ENCODE results near the gene INTS15.
A peak's percentile ranks its signal among the peaks of the same experiment; 100 is the strongest.

INTS15 gene

GRCh38 chr7:6640246-6640721 lies 50.5 kb downstream of the INTS15 start:
- Mint-ChIP-seq H3K4me1 (ENCODE audit: low read depth) (peaks cover 27% of the 10 kb centered on the region), H3K36me3 (ENCODE audit: low read depth) (peaks cover 44% of the 10 kb centered on the region), H3K9me3 (no peaks in the 10 kb centered on the region), H3K4me3 (no peak overlapping the region), H3K27me3 (no peaks in the 10 kb centered on the region), H3K27ac (peak overlapping the region; percentile 13)

GRCh38 chr7:6641305-6642035 lies 51.6 kb downstream of the INTS15 start:
- H3K4me1 Mint-ChIP-seq (ENCODE audit: low read depth): peaks cover 27% of the 10 kb centered on the region
- H3K9me3 Mint-ChIP-seq: no peaks in the 10 kb centered on the region
- peaks cover 50% of the 10 kb centered on the region for H3K36me3 Mint-ChIP-seq (ENCODE audit: low read depth)
- no peak overlapping the region for H3K4me3 Mint-ChIP-seq
- H3K27ac Mint-ChIP-seq: no peak overlapping the region
- no peaks in the 10 kb centered on the region for H3K27me3 Mint-ChIP-seq

- Mint-ChIP-seq H3K9me3 (no peaks in the 10 kb centered on the region), H3K36me3 (ENCODE audit: low read depth) (peaks cover 52% of the 10 kb centered on the region), H3K27me3 (no peaks in the 10 kb centered on the region), H3K4me1 (ENCODE audit: low read depth) (peaks cover 27% of the 10 kb centered on the region), H3K4me3 (no peak overlapping the region), H3K27ac (no peak overlapping the region)
Observed at GRCh38 chr7:6642239-6642839, 52.5 kb downstream of the INTS15 start.

- Mint-ChIP-seq H3K4me3 (no peak overlapping the region), H3K27me3 (no peaks in the 10 kb centered on the region), H3K36me3 (ENCODE audit: low read depth) (peaks cover 53% of the 10 kb centered on the region), H3K4me1 (ENCODE audit: low read depth) (peaks cover 23% of the 10 kb centered on the region), H3K27ac (no peak overlapping the region), H3K9me3 (no peaks in the 10 kb centered on the region)
Observed at GRCh38 chr7:6642861-6643640, 53.2 kb downstream of the INTS15 start.

GRCh38 chr7:6643915-6644625 lies 54.2 kb downstream of the INTS15 start:
- H3K27ac Mint-ChIP-seq: no peak overlapping the region

GRCh38 chr7:6644728-6645127 lies 54.9 kb downstream of the INTS15 start:
- Mint-ChIP-seq H3K27ac (no peak overlapping the region), H3K4me3 (no peak overlapping the region), H3K4me1 (ENCODE audit: low read depth) (peaks cover 6% of the 10 kb centered on the region), H3K9me3 (no peaks in the 10 kb centered on the region), H3K27me3 (no peaks in the 10 kb centered on the region), H3K36me3 (ENCODE audit: low read depth) (peaks cover 45% of the 10 kb centered on the region)

More at GRCh38 chr7:6643915-6644625, 54.2 kb downstream of the INTS15 start:
- Mint-ChIP-seq H3K4me1 (ENCODE audit: low read depth) (peaks cover 13% of the 10 kb centered on the region), H3K36me3 (ENCODE audit: low read depth) (peaks cover 50% of the 10 kb centered on the region), H3K27me3 (no peaks in the 10 kb centered on the region), H3K4me3 (no peak overlapping the region), H3K9me3 (no peaks in the 10 kb centered on the region)

- Mint-ChIP-seq H3K27me3 (no peaks in the 10 kb centered on the region), H3K36me3 (ENCODE audit: low read depth) (peaks cover 52% of the 10 kb centered on the region), H3K4me1 (ENCODE audit: low read depth) (no peaks in the 10 kb centered on the region), H3K4me3 (no peak overlapping the region), H3K27ac (no peak overlapping the region), H3K9me3 (no peaks in the 10 kb centered on the region)
Observed at GRCh38 chr7:6646465-6646864, 56.6 kb downstream of the INTS15 start.

GRCh38 chr7:6647080-6647479 lies 57.3 kb downstream of the INTS15 start:
- H3K36me3 Mint-ChIP-seq (ENCODE audit: low read depth): peaks cover 52% of the 10 kb centered on the region
- H3K27ac Mint-ChIP-seq: no peak overlapping the region
- H3K27me3 Mint-ChIP-seq: no peaks in the 10 kb centered on the region
- H3K9me3 Mint-ChIP-seq: no peaks in the 10 kb centered on the region
- H3K4me3 Mint-ChIP-seq: no peak overlapping the region
- H3K4me1 Mint-ChIP-seq (ENCODE audit: low read depth): no peaks in the 10 kb centered on the region

GRCh38 chr7:6647541-6647940 lies 57.7 kb downstream of the INTS15 start:
- Mint-ChIP-seq H3K4me1 (ENCODE audit: low read depth) (no peaks in the 10 kb centered on the region), H3K9me3 (no peaks in the 10 kb centered on the region), H3K27ac (no peak overlapping the region), H3K4me3 (no peak overlapping the region), H3K27me3 (no peaks in the 10 kb centered on the region), H3K36me3 (ENCODE audit: low read depth) (peaks cover 54% of the 10 kb centered on the region)

- Mint-ChIP-seq H3K4me3 (no peak overlapping the region), H3K9me3 (no peaks in the 10 kb centered on the region), H3K27ac (no peak overlapping the region), H3K36me3 (ENCODE audit: low read depth) (peaks cover 54% of the 10 kb centered on the region), H3K27me3 (no peaks in the 10 kb centered on the region), H3K4me1 (ENCODE audit: low read depth) (no peaks in the 10 kb centered on the region)
Observed at GRCh38 chr7:6648066-6648814, 58.4 kb downstream of the INTS15 start.

- Mint-ChIP-seq H3K4me1 (ENCODE audit: low read depth) (no peaks in the 10 kb centered on the region), H3K27me3 (no peaks in the 10 kb centered on the region), H3K27ac (no peak overlapping the region), H3K36me3 (ENCODE audit: low read depth) (peaks cover 51% of the 10 kb centered on the region), H3K9me3 (no peaks in the 10 kb centered on the region), H3K4me3 (no peak overlapping the region)
Observed at GRCh38 chr7:6648815-6649104, 58.9 kb downstream of the INTS15 start.

GRCh38 chr7:6649241-6649961 lies 59.6 kb downstream of the INTS15 start:
- no peaks in the 10 kb centered on the region for H3K9me3 Mint-ChIP-seq
- no peak overlapping the region for H3K27ac Mint-ChIP-seq
- H3K27me3 Mint-ChIP-seq: no peaks in the 10 kb centered on the region
- no peaks in the 10 kb centered on the region for H3K4me1 Mint-ChIP-seq (ENCODE audit: low read depth)
- no peak overlapping the region for H3K4me3 Mint-ChIP-seq
- peaks cover 49% of the 10 kb centered on the region for H3K36me3 Mint-ChIP-seq (ENCODE audit: low read depth)

- peaks cover 49% of the 10 kb centered on the region for H3K36me3 Mint-ChIP-seq (ENCODE audit: low read depth)
- no peak overlapping the region for H3K4me3 Mint-ChIP-seq
- H3K27ac Mint-ChIP-seq: no peak overlapping the region
Observed at GRCh38 chr7:6650086-6650485, 60.3 kb downstream of the INTS15 start.

GRCh38 chr7:6650521-6651011 lies 60.7 kb downstream of the INTS15 start:
- H3K36me3 Mint-ChIP-seq (ENCODE audit: low read depth): peaks cover 52% of the 10 kb centered on the region
- no peak overlapping the region for H3K27ac Mint-ChIP-seq
- H3K27me3 Mint-ChIP-seq: no peaks in the 10 kb centered on the region
- H3K4me3 Mint-ChIP-seq: no peak overlapping the region
- H3K4me1 Mint-ChIP-seq (ENCODE audit: low read depth): no peaks in the 10 kb centered on the region
- no peaks in the 10 kb centered on the region for H3K9me3 Mint-ChIP-seq

More at GRCh38 chr7:6650086-6650485, 60.3 kb downstream of the INTS15 start:
- Mint-ChIP-seq H3K4me1 (ENCODE audit: low read depth) (no peaks in the 10 kb centered on the region), H3K27me3 (no peaks in the 10 kb centered on the region), H3K9me3 (no peaks in the 10 kb centered on the region)

Measured in stimulated activated naive CD8-positive, alpha-beta T cell treated with anti-CD3 and anti-CD28 coated beads, Interleukin-15, Interleukin-2, amounts not matched to agents 100 ng/mL and 50 ng/mL, for 24 hours (primary cell).